ENCODE data around the gene CEBPB.
"Not testable (repeated sequence)": the region's sequence is repeated elsewhere in the genome, so short reads cannot be mapped to it uniquely, and the experiment has no call there.

CEBPB gene

GRCh38 chr20:50190251-50191064 lies at the start of gene CEBPB:
TSS of gene CEBPB (plus strand) at chr20:50190830. CDS start at chr20:50191034, 204 bp downstream.
- DNase-seq: peak; percentile 51

- no peak for DNase-seq
Measured at GRCh38 chr20:50141018-50141675, 49.5 kb upstream of the CEBPB start.

GRCh38 chr20:50141811-50142561 lies 48.6 kb upstream of the CEBPB start:
- no peak for DNase-seq

- DNase-seq: no peak
Measured at GRCh38 chr20:50142812-50143211, 47.8 kb upstream of the CEBPB start.

GRCh38 chr20:50144362-50144761 lies 46.3 kb upstream of the CEBPB start:
- DNase-seq: no peak

- DNase-seq: no peak
Measured at GRCh38 chr20:50145566-50145965, 45.1 kb upstream of the CEBPB start.

- DNase-seq: no peak
Measured at GRCh38 chr20:50146214-50146613, 44.4 kb upstream of the CEBPB start.

GRCh38 chr20:50146732-50147662 lies 43.6 kb upstream of the CEBPB start:
- peak; percentile 44 for DNase-seq

- DNase-seq: no peak
Measured at GRCh38 chr20:50149481-50150254, 41.0 kb upstream of the CEBPB start.

- DNase-seq: peak; percentile 7
Measured at GRCh38 chr20:50151034-50151743, 39.4 kb upstream of the CEBPB start.

GRCh38 chr20:50152394-50153152 lies 38.1 kb upstream of the CEBPB start:
- no peak for DNase-seq

GRCh38 chr20:50153153-50153499 lies 37.5 kb upstream of the CEBPB start:
- no peak for DNase-seq

GRCh38 chr20:50153500-50154377 lies 36.9 kb upstream of the CEBPB start, which contains the start of gene PEDS1:
TSS of gene PEDS1 (minus strand) at chr20:50153723. CDS start at chr20:50153637, 86 bp downstream.
- peak; percentile 73 for DNase-seq

GRCh38 chr20:50161494-50161893 lies 29.1 kb upstream of the CEBPB start:
- DNase-seq: not testable (repeated sequence)

GRCh38 chr20:50163570-50164317 lies 26.9 kb upstream of the CEBPB start:
- no peak for DNase-seq

- peak; percentile 97 for DNase-seq
Measured at GRCh38 chr20:50165684-50166554, 24.7 kb upstream of the CEBPB start.

- DNase-seq: peak; percentile 40
Measured at GRCh38 chr20:50169329-50169823, 21.3 kb upstream of the CEBPB start.
